HG03571 (cell line): Measurements from ENCODE around the gene SLC16A2.

Experiments used
- ATAC-seq: cut with Tn5 transposase; IDR thresholded peaks from one replicate; pipeline ENCODE4 v1.9.1; 2021; ENCODE audit not compliant: unreplicated experiment

Gene SLC16A2

DNA sequence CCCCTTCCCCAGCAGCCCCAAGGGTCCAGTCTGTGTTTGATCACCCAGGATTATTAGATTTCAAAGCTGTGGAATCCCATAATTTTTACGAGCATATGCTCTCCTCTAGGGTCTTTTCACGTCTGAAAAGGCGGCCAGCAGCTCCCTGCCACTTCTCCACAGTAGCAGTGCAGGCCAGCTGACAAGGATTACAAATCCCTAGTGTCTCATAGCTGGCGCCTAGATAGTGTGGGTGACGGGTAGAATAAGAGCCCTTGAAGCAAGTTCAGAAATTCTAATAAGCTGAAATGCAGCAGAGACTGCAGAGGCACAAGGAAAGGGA, 113.8 kb downstream of the SLC16A2 start:
- no peak for ATAC-seq

DNA sequence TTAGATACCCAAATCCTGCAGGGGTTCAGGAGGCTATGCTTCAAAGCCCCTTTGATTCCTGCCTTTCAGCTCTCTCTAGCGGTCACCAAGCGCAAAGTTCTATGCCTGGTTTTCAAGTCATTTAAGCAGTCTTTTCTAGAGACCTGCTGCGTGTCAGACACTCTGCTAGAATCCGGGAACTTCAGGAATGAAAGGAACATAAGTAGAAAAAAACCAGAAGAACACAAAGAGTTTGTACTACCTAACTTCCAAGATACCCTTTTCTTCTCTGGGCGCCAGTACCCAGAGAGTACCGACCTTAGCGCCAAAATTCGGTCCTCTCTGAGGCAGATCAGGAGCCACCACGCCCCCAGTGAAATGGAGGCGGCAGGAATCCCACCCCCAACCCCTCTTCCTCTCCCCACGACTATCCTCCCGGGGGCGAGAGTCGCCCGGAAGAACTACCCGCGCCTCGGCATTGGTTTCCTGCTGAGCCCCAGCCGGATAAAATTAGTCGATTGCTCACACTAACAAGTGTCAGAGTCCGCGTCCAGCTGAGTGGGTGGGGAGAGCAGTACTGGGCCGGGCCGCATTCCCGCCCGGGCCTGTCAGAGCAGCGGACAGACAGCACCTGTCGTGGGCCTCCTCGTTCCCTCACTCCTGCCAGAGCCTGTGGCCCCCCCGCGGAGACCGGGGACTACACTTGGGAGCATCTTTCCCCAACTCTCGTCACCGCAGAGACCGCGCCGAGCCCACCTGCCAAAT, 114.3 kb downstream of the SLC16A2 start:
- ATAC-seq, result no peak

GRCh38 chrX:74536152-74536831, 115.0 kb downstream of the SLC16A2 start:
- ATAC-seq, result peak; percentile 59

DNA sequence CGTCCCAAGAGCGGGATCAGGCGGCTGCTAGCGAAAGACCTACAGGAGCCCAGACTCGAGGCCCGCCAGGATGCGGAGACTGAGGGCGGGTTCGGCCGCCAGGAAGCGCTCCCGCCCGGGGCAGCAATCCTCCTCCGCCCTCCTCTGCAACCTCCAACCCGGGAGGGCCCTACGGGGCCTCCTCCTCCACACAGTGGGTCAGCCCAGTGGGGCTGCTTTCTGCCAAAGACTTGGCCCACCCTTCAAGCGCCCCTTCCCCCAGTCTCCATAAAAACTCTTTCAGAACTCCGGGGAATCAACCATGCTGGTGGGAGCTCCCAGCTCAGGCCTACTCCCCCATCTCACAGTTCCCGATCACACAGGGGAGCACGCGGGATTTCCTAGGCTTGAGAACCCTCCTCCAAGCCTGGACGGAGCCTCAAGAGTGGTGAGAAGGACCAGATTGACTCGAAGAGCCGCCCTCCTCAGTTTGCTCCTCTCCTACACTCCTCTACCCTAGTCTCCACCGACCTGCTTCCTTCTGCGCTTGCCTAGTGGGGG, 115.6 kb downstream of the SLC16A2 start:
- ATAC-seq, result peak; percentile 25

GRCh38 chrX:74540635-74541249, 119.4 kb downstream of the SLC16A2 start:
- ATAC-seq, result no peak

DNA sequence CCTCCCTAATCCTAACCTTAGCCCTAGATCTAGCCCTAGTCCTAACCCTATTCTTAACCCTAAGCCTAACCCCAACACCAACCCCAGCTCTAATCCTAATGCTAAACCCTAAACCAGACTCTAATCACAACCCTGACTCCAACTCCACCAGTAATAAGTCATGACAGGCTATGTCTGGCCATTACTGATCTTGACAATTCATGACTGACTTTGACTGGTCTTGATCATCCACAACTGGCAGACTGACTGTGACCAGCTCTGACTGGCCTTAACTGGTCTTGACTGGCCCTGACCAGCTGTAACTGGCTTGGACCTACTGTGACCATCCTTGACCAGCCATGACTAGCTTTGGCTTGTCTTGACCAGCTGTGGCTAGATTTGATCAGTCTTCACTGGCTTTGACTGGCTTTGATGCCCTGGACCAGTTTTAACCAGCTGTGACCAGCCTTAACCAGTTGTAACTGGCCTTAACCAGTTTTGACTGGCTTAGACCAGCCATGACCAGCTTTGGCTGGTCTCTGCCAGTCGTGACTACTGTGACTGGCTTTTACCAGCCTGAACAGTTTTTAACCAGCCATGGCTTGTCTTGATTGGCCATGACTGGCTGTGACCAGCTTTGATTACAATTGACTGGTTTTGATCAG, 124.7 kb downstream of the SLC16A2 start:
- no peak for ATAC-seq

GRCh38 chrX:74546984-74547383, 125.7 kb downstream of the SLC16A2 start:
- no peak for ATAC-seq

DNA sequence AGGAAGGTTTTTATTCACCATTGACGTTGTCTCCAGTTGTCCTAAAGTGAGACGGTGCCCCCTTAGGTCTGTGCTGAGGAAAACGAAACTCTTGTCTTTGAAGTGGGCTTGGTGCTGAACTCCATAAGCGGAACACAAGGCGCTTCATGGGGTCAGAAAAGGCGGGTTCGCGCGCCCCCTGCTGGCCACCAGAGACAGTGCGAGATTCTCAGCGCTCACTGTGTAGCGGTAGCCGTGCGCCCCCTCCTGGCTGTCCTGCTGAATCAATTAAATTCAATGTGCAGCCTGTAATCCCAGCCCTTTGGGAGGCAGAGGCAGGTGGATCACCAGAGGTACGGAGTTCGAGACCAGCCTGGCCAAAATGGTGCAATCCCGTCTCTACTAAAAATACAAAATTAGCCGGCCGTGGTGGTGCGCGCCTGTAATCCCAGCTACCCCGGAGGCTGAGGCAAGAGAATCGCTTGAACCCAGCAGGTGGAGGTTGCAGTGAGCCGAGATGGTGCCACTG, 129.1 kb downstream of the SLC16A2 start:
- ATAC-seq, result peak; percentile 68

GRCh38 chrX:74551934-74552333, 130.6 kb downstream of the SLC16A2 start:
- ATAC-seq, result no peak

GRCh38 chrX:74557378-74557777, 136.1 kb downstream of the SLC16A2 start:
- ATAC-seq, result no peak

- ATAC-seq, result no peak
These were observed 156.8 kb downstream of the SLC16A2 start for GRCh38 chrX:74578137-74578536.

- no peak for ATAC-seq
These were observed 158.4 kb downstream of the SLC16A2 start for GRCh38 chrX:74579597-74580198.
